ENCODE results near the gene BRPF1. TPM values are rescaled to one million over a fixed set of nuclear protein-coding genes. Genes with fewer than 3 reads are reported as not detected.

BRPF1 gene
- total and polyA plus RNA-seq, 4 donors, result 2.0 to 11.2 (median 6.5) TPM

GRCh38 chr3:9718118-9718517, 13.4 kb upstream of the BRPF1 start:
- H3K9ac ChIP-seq (ENCODE audit: low read depth in 1 of 2, low read length in 2 of 2), result no peak overlapping the region
- no peak for DNase-seq (ENCODE audit: low spot score)
- no peak overlapping the region for H3K27ac ChIP-seq (ENCODE audit: low read depth in 1 of 2, low read length in 2 of 2)
- no peaks in the 10 kb centered on the region for H3K4me1 ChIP-seq (ENCODE audit: control insufficient read depth in 4 of 4, insufficient read depth in 4 of 4, low read length in 3 of 4)
- H3K4me3 ChIP-seq (ENCODE audit: low read depth in 1 of 3, low read length in 3 of 3), result no peak overlapping the region
- H3K9me3 ChIP-seq (ENCODE audit: control insufficient read depth in 4 of 4, low read length in 3 of 4), result no peaks in the 10 kb centered on the region
- no peak for TF ChIP-seq RXRA (IDR thresholded peaks at IDR 0.05)
- no peak for TF ChIP-seq HNF4A (conservative IDR thresholded peaks at IDR 0.05)
- TF ChIP-seq CTCF (IDR thresholded peaks at IDR 0.05; ENCODE audit: low read depth, low read length, missing input control), result no peak
- TF ChIP-seq FOXA1 (IDR thresholded peaks at IDR 0.05), result no peak
- no peak for TF ChIP-seq RAD21 (IDR thresholded peaks at IDR 0.05)
- TF ChIP-seq ATF3 (IDR thresholded peaks at IDR 0.05), result no peak
- TF ChIP-seq, protein P1, sequence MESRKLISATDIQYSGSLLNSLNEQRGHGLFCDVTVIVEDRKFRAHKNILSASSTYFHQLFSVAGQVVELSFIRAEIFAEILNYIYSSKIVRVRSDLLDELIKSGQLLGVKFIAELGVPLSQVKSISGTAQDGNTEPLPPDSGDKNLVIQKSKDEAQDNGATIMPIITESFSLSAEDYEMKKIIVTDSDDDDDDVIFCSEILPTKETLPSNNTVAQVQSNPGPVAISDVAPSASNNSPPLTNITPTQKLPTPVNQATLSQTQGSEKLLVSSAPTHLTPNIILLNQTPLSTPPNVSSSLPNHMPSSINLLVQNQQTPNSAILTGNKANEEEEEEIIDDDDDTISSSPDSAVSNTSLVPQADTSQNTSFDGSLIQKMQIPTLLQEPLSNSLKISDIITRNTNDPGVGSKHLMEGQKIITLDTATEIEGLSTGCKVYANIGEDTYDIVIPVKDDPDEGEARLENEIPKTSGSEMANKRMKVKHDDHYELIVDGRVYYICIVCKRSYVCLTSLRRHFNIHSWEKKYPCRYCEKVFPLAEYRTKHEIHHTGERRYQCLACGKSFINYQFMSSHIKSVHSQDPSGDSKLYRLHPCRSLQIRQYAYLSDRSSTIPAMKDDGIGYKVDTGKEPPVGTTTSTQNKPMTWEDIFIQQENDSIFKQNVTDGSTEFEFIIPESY (IDR thresholded peaks at IDR 0.05), result no peak
- TF ChIP-seq, protein P2, sequence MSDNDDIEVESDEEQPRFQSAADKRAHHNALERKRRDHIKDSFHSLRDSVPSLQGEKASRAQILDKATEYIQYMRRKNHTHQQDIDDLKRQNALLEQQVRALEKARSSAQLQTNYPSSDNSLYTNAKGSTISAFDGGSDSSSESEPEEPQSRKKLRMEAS (IDR thresholded peaks at IDR 0.05), result no peak
- no peak for TF ChIP-seq YY1 (IDR thresholded peaks at IDR 0.05)
- TF ChIP-seq TAF1 (conservative IDR thresholded peaks at IDR 0.05), result no peak
- TF ChIP-seq NR2F2 (IDR thresholded peaks at IDR 0.05), result no peak
- TF ChIP-seq EGR1 (IDR thresholded peaks at IDR 0.05; ENCODE audit: low read depth in 2 of 2), result no peak
- no peak for TF ChIP-seq SP1 (IDR thresholded peaks at IDR 0.05)
- no peak for TF ChIP-seq GABPA (IDR thresholded peaks at IDR 0.05 in 1 of 2, conservative IDR thresholded peaks at IDR 0.05 in 1 of 2)
- H3K27me3 ChIP-seq (ENCODE audit: control insufficient read depth in 4 of 4, insufficient read depth in 4 of 4, low read length in 3 of 4), result no peaks in the 10 kb centered on the region
- WGBS, result 68% methylated on average over 4 of the region's 4 CpGs
- H3K36me3 ChIP-seq (ENCODE audit: control insufficient read depth in 4 of 4, insufficient read depth in 3 of 4, low read depth in 1 of 4, low read length in 3 of 4), result no peaks in the 10 kb centered on the region

DNA sequence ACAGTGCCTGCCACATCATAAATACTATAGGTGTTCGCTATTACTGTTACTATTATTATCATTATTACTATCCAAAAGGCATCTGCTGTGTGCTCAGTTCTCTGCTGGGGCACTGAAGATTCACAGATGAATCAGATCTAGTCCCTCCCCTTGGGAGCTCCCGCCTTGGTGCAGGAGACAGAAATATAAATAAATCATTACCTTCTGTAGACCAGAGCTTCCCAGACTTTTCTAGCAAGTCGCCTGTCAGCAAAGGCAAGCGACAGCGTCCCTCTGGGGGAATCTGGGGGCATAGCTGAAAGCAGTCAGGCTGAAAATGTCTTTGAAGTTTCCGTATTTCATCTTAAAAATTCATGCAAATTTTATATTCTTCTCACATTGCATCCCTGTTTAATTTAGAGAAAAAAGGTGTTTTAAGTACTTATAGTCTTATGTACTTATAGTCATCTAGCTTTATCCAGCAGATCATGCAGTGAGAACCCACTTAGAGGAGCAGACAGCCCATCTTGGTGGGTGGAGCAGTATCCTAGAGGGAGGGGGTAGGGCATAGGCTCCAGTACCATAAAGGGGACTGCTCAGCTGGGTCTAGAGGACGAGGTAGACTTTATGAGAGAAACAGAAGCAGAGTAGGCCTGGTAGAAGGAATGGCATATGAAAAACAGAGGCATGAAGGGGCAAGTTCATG, 10.4 kb upstream of the BRPF1 start:
- no peak for TF ChIP-seq ATF3 (IDR thresholded peaks at IDR 0.05)
- no peak for TF ChIP-seq JUND (IDR thresholded peaks at IDR 0.05)
- no peak for TF ChIP-seq RAD21 (IDR thresholded peaks at IDR 0.05)
- WGBS, result 50% methylated on average over 7 of the region's 7 CpGs
- Histone ChIP-seq H3K27ac (ENCODE audit: low read depth in 1 of 2, low read length in 2 of 2) (no peak overlapping the region), H3K4me3 (ENCODE audit: low read depth in 1 of 3, low read length in 3 of 3) (no peak overlapping the region), H3K9me3 (ENCODE audit: control insufficient read depth in 4 of 4, low read length in 3 of 4) (no peaks in the 10 kb centered on the region), H3K36me3 (ENCODE audit: control insufficient read depth in 4 of 4, insufficient read depth in 3 of 4, low read depth in 1 of 4, low read length in 3 of 4) (no peaks in the 10 kb centered on the region), H3K27me3 (ENCODE audit: control insufficient read depth in 4 of 4, insufficient read depth in 4 of 4, low read length in 3 of 4) (no peaks in the 10 kb centered on the region), H3K9ac (ENCODE audit: low read depth in 1 of 2, low read length in 2 of 2) (no peak overlapping the region), H3K4me1 (ENCODE audit: control insufficient read depth in 4 of 4, insufficient read depth in 4 of 4, low read length in 3 of 4) (no peaks in the 10 kb centered on the region)
- no peak for DNase-seq (ENCODE audit: low spot score)
